ENCODE measurements around the gene TPT1.
A peak's percentile ranks its signal among the peaks of the same experiment; 100 is the strongest.
"Not testable (repeated sequence)": the region's sequence is repeated elsewhere in the genome, so short reads cannot be mapped to it uniquely, and the experiment has no call there.

The TPT1 gene

DNA sequence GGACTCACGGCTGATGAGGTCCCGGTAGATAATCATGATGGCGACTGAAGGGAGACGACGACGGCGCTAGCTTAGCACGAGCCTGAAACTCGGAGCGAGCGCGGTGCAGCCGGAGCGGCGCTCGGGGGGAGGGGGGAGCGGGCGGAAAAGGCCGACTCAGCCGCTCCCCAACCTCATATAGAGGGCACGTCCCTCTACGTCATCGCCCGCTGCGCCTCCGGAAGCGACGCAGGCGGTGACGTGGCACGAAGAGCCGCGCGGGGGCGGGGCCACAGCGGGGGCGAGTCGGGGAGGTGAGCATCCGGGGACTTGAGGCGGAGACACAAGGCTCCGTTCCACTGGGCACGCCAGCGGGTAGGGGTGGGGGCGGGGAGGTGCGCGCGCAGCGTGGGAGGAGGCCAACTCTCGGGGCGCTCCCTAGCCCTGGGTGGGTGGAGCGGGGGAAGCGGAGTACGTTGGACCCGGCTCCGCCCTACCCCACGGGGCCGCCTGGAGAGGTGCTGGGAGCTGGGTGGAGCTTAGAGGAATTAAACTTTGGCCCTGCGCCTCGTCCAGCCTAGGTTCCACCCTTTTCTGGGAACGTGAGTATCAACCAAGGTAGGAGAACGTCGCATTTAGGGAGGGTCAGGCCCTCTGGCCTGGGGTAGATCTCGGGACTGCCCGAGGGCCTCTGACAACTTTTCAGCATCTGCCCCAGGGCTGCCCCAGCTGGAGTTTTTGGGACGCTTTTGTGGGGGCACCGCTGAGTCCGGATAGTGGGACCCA lies at the start of gene TPT1:
Gene TPT1 (minus strand): TSS at position 150 of the 765 bp plus-strand sequence. CDS start 114 bp downstream, at position 36.
- Histone ChIP-seq H3K27me3 (ENCODE audit: control insufficient read depth, insufficient read depth, low read length) (no peaks in the 10 kb centered on the region), H3K4me1 (ENCODE audit: control insufficient read depth, insufficient read depth, low read length) (peaks cover 16% of the 10 kb centered on the region), H3K27ac (ENCODE audit: low read depth, low read length) (peak within 1 kb of the TSS; percentile 99), H3K9ac (ENCODE audit: low read length) (peak within 1 kb of the TSS; percentile 95), H3K36me3 (ENCODE audit: control insufficient read depth, insufficient read depth, low read length) (peaks cover 25% of the 10 kb centered on the region), H3K4me3 (ENCODE audit: low read length) (peak within 1 kb of the TSS; percentile 91)

DNA sequence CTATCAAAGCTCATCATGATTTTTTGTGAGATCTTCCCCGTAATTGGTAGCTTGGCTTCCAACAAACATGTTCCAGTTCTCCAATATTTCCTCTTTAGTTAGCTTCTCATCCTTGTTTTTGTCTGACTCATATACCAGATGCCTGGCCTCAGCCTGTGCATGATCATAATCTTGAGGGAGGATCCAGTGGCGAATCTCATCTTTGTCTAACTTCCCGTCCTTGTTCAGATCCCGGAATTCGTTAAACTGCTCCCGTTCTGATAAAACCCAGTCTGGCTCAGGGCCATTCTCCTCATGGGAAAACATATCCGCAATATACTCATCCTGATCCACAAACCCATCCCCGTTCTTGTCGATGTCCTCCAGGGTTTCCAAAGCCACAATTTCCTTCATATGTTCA lies 49.4 kb upstream of the TPT1 start:
- not testable (repeated sequence) for H3K36me3 ChIP-seq (ENCODE audit: control insufficient read depth, insufficient read depth, low read length); H3K4me3 ChIP-seq (ENCODE audit: low read length); H3K27ac ChIP-seq (ENCODE audit: low read depth, low read length); H3K4me1 ChIP-seq (ENCODE audit: control insufficient read depth, insufficient read depth, low read length); H3K27me3 ChIP-seq (ENCODE audit: control insufficient read depth, insufficient read depth, low read length); H3K9ac ChIP-seq (ENCODE audit: low read length)

DNA sequence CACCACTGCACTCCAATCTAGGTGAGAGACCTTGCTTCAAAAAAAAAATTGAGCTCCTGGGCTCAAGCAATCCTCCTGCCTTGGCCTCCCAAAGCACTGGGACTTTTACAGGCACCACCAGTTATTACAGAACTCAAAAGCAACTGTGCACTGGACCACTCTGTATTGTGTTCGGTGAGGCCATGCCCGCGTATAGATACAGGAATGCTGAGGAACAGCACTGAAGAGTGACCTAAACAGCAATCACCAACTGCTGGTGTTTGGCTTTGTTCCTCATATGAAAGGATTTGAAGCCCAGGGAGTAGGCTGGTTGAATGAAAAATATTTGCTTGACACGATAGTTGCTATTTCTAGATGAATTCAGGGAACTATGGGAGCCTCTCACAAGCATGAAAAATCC lies 47.7 kb upstream of the TPT1 start:
- Histone ChIP-seq H3K27ac (ENCODE audit: low read depth, low read length) (no peak overlapping the region), H3K4me3 (ENCODE audit: low read length) (no peak overlapping the region), H3K9ac (ENCODE audit: low read length) (no peak overlapping the region), H3K4me1 (ENCODE audit: control insufficient read depth, insufficient read depth, low read length) (no peaks in the 10 kb centered on the region), H3K36me3 (ENCODE audit: control insufficient read depth, insufficient read depth, low read length) (peaks cover 7% of the 10 kb centered on the region), H3K27me3 (ENCODE audit: control insufficient read depth, insufficient read depth, low read length) (no peaks in the 10 kb centered on the region)

DNA sequence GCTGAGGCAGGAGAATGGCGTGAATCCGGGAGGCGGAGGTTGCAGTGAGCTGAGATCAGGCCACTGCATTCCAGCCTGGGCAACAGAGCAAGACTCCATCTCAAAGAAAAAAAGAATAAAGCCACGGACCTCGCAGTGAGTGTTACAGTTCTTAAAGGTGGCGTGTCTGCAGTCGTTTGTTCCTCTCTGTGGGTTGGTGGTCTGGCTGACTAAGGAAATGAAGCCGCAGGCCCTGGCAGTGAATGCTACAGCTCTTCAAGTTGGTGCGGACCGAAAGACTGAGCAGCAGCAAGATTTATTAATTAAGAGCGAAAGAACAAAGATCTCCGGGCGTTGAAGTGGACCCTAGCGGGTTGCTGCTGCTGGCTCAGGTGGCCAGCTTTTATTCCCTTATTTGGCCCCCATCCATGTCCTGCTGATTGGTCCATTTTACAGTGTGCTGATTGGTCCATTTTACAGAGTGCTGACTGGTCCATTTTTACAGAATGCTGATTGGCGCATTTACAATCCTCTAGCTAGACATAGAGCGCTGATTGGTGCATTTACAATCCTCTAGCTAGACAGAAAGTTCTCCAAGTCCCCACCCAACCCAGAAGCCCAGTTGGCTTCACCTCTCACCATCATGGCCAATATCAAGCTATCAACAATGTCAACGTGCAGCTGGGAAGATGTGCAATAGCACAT lies 46.1 kb upstream of the TPT1 start:
- not testable (repeated sequence) for H3K4me1 ChIP-seq (ENCODE audit: control insufficient read depth, insufficient read depth, low read length); H3K9ac ChIP-seq (ENCODE audit: low read length); H3K27ac ChIP-seq (ENCODE audit: low read depth, low read length); H3K4me3 ChIP-seq (ENCODE audit: low read length); H3K36me3 ChIP-seq (ENCODE audit: control insufficient read depth, insufficient read depth, low read length); H3K27me3 ChIP-seq (ENCODE audit: control insufficient read depth, insufficient read depth, low read length)

DNA sequence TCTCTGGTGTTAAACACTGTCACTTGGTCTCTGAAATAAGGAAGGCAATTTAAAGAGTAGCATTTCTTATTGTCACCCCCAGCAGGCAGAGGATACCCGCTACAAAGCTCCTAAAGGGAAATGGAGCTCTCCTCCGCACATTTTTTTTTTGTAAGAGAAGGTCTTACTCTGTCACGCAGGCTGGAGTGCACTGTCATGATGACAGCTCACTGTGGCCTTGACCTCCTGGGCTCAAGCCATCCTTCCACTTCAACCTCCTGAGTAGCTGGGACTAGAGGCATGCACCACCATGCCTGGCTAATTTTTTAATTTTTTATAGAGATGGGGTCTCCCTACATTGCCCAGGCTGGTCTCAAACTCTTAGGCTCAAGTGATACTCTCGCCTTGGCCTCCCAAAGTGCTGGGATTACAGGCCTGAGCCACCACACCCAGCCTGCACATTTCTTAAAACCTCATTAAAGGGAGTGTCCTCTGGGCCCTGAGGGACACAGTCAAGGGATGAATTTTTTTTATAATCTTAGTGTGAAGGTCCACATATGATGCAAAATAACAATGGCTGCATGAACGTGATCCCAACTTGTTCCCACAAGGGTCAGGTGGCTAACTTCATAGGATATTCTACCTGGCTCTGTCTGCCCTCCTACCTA lies 45.0 kb upstream of the TPT1 start:
- H3K27ac ChIP-seq (ENCODE audit: low read depth, low read length) = no peak overlapping the region

DNA sequence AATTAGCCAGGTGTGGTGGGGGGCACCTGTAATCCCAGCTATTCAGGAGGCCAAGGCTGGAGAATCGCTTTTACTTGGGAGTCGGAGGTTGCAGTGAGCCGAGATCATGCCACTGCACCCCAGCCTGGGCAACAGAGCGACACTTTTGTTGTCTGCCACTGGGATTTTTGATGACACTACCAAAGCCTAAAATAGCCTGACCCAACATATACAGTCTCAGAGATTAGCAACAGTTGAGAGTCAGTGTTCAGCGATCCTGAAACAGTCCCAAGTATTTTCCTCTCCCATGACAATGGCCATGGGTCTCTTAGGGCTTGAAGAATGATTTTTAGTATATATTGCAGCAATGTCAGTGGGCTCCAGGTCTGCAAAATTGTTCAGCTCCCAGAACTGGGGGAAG lies 44.3 kb upstream of the TPT1 start:
- Histone ChIP-seq H3K9ac (ENCODE audit: low read length) (no peak overlapping the region), H3K27me3 (ENCODE audit: control insufficient read depth, insufficient read depth, low read length) (no peaks in the 10 kb centered on the region), H3K4me3 (ENCODE audit: low read length) (no peak overlapping the region), H3K4me1 (ENCODE audit: control insufficient read depth, insufficient read depth, low read length) (no peaks in the 10 kb centered on the region), H3K27ac (ENCODE audit: low read depth, low read length) (no peak overlapping the region), H3K36me3 (ENCODE audit: control insufficient read depth, insufficient read depth, low read length) (peaks cover 7% of the 10 kb centered on the region)

More for the DNA sequence above, 45.0 kb upstream of the TPT1 start:
- H3K9ac ChIP-seq (ENCODE audit: low read length) = no peak overlapping the region
- no peaks in the 10 kb centered on the region for H3K4me1 ChIP-seq (ENCODE audit: control insufficient read depth, insufficient read depth, low read length)
- H3K36me3 ChIP-seq (ENCODE audit: control insufficient read depth, insufficient read depth, low read length) = peaks cover 7% of the 10 kb centered on the region
- H3K4me3 ChIP-seq (ENCODE audit: low read length) = no peak overlapping the region
- no peaks in the 10 kb centered on the region for H3K27me3 ChIP-seq (ENCODE audit: control insufficient read depth, insufficient read depth, low read length)

DNA sequence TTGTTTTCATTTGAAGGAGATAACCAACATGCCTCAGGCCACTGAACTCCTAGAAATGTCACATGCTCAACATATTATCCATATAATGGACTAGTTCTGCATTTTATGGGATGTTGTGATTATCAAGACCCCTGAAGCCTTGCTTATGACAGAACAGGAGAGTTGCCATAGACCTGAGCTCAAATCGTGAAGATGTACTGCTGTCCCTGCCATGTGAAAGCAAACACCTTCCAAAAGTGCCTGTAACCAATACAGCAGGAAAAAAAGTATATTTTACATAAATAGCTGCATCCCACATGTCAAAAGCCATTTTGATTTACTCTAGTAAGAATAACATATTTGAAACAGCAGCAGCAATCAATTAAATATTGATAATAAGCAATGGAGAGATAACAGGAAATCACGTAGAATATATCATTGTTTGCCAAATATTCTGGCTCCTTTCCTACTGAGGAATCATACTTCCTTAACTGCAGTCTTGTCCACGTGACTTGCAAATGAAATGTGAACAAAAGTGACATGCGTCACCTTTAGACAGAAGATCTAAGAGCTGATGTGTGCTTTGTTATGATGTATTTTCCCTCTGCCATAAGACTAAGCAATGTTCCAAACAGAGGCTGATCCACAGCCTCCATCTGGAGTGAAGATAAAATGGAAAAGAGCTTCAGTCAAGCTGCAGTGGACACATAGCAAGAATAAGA lies 43.6 kb upstream of the TPT1 start:
- Histone ChIP-seq H3K4me1 (ENCODE audit: control insufficient read depth, insufficient read depth, low read length) (no peaks in the 10 kb centered on the region), H3K27me3 (ENCODE audit: control insufficient read depth, insufficient read depth, low read length) (no peaks in the 10 kb centered on the region), H3K9ac (ENCODE audit: low read length) (no peak overlapping the region), H3K27ac (ENCODE audit: low read depth, low read length) (no peak overlapping the region), H3K36me3 (ENCODE audit: control insufficient read depth, insufficient read depth, low read length) (peaks cover 7% of the 10 kb centered on the region), H3K4me3 (ENCODE audit: low read length) (no peak overlapping the region)

DNA sequence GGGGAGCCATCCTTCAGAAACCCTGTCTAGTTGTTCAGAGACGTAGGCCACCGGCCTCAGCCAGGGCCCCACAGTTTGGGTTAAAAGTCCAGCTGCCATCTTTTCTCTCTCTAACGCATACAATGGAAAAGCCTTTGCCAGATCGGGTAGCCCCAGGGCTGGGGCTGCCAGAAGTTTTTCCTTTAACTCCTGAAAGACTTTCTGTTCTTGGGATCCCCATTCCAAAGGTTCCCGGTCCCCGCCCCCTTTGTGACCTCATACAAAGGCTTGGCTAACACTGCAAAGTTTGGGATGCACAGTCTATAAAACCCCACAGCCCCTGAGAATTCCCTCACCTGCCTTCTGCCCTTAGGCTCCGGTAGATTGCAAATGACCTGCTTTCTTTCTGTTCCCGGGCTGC lies 41.8 kb upstream of the TPT1 start:
- not testable (repeated sequence) for H3K27ac ChIP-seq (ENCODE audit: low read depth, low read length); H3K27me3 ChIP-seq (ENCODE audit: control insufficient read depth, insufficient read depth, low read length); H3K4me1 ChIP-seq (ENCODE audit: control insufficient read depth, insufficient read depth, low read length); H3K36me3 ChIP-seq (ENCODE audit: control insufficient read depth, insufficient read depth, low read length); H3K9ac ChIP-seq (ENCODE audit: low read length); H3K4me3 ChIP-seq (ENCODE audit: low read length)

DNA sequence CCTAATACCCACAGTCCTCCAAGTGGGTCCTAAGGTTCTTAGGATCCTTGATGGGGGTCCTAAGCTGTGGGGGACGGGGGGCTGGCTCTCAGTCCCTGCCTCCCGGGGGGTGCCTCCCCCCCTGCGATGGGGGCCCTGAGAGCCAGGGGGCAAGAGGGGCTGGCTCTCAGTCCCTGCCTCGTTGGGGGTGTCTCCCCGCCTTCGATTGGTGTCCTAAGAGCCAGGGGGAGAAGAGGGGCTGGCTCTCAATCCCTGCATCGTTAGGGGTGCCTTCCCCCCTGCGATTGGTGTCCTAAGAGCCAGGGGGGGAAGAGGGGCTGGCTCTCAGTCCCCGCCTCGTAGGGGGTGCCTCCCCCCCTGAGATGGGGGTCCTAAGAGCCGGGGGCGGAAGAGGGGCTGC lies 40.2 kb upstream of the TPT1 start:
- Histone ChIP-seq H3K4me1 (ENCODE audit: control insufficient read depth, insufficient read depth, low read length) (no peaks in the 10 kb centered on the region), H3K27ac (ENCODE audit: low read depth, low read length) (no peak overlapping the region), H3K36me3 (ENCODE audit: control insufficient read depth, insufficient read depth, low read length) (peaks cover 3% of the 10 kb centered on the region), H3K4me3 (ENCODE audit: low read length) (no peak overlapping the region), H3K27me3 (ENCODE audit: control insufficient read depth, insufficient read depth, low read length) (no peaks in the 10 kb centered on the region), H3K9ac (ENCODE audit: low read length) (no peak overlapping the region)

DNA sequence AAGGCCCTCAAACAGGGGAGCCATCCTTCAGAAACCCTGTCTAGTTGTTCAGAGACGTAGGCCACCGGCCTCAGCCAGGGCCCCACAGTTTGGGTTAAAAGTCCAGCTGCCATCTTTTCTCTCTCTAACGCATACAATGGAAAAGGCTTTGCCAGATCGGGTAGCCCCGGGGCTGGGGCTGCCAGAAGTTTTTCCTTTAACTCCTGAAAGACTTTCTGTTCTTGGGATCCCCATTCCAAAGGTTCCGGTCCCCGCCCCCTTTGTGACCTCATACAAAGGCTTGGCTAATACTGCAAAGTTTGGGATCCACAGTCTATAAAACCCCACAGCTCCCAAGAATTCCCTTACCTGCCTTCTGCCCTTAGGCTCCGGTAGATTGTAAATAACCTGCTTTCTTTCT lies 39.7 kb upstream of the TPT1 start:
- H3K4me3 ChIP-seq (ENCODE audit: low read length); H3K27ac ChIP-seq (ENCODE audit: low read depth, low read length); H3K36me3 ChIP-seq (ENCODE audit: control insufficient read depth, insufficient read depth, low read length): not testable (repeated sequence)

DNA sequence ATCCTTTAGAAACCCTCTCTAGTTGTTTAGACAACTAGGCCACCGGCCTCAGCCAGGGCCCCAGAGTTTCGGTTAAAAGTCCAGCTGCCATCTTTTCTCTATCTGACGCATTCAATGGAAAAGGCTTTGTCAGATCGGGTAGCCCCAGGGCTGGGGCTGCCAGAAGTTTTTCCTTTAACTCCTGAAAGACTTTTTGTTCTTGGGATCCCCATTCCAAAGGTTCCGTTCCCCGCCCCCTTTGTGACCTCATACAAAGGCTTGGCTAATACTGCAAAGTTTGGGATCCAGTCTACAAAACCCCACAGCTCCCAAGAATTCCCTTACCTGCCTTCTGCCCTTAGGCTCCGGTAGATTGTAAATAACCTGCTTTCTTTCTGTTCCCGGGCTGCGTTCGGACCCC lies 38.5 kb upstream of the TPT1 start:
- not testable (repeated sequence) for H3K4me3 ChIP-seq (ENCODE audit: low read length); H3K9ac ChIP-seq (ENCODE audit: low read length); H3K4me1 ChIP-seq (ENCODE audit: control insufficient read depth, insufficient read depth, low read length); H3K27ac ChIP-seq (ENCODE audit: low read depth, low read length); H3K27me3 ChIP-seq (ENCODE audit: control insufficient read depth, insufficient read depth, low read length); H3K36me3 ChIP-seq (ENCODE audit: control insufficient read depth, insufficient read depth, low read length)

More for the DNA sequence above, 39.7 kb upstream of the TPT1 start:
- H3K27me3 ChIP-seq (ENCODE audit: control insufficient read depth, insufficient read depth, low read length); H3K9ac ChIP-seq (ENCODE audit: low read length); H3K4me1 ChIP-seq (ENCODE audit: control insufficient read depth, insufficient read depth, low read length): not testable (repeated sequence)

DNA sequence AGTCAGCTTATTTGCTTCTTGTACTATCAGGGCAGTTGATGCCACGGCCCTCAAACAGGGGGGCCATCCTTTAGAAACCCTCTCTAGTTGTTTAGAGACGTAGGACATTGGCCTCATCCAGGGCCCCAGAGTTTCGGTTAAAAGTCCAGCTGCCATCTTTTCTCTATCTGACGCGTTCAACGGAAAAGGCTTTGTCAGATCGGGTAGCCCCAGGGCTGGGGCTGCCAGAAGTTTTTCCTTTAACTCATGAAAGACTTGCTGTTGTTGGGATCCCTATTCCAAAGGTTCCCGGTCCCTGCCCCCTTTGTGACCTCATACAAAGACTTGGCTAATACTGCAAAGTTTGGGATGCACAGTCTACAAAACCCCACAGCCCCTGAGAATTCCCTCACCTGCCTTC lies 37.8 kb upstream of the TPT1 start:
- H3K36me3 ChIP-seq (ENCODE audit: control insufficient read depth, insufficient read depth, low read length); H3K4me3 ChIP-seq (ENCODE audit: low read length); H3K9ac ChIP-seq (ENCODE audit: low read length); H3K4me1 ChIP-seq (ENCODE audit: control insufficient read depth, insufficient read depth, low read length); H3K27me3 ChIP-seq (ENCODE audit: control insufficient read depth, insufficient read depth, low read length): not testable (repeated sequence)
- peak overlapping the region; percentile 14 for H3K27ac ChIP-seq (ENCODE audit: low read depth, low read length)
